ENCODE data around the gene CD109. TPM values are rescaled to one million over a fixed set of nuclear protein-coding genes. Genes with fewer than 3 reads are reported as not detected.

Gene CD109
- total RNA-seq, 1 experiment from 2014 or later: 8.7 TPM

DNA sequence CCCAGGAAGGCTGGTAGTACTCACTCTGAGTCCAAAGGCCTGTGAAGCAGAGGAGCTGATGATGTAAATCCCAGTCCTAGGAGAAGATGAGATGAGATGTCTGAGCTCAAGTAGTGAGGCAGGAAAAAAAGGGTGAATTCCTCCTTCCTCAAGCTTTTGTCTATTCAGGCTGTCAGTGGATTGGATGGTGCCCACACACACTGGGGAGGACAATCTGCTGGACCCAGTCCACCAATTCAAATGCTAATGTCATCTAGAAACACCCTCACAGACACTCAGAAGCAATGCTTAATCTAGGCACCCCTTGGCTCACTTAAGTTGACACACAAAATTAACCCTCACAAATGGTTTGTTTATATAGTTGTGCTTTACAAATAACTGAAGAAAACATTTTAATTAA lies 94.6 kb downstream of the CD109 start:
- Histone ChIP-seq H3K27me3 (replicated peaks; ENCODE audit: insufficient read depth, low read depth, low read length, poor library complexity) (no peaks in the 10 kb centered on the region), H3K36me3 (ENCODE audit: insufficient read depth, low read length, poor library complexity, severe bottlenecking) (no peaks in the 10 kb centered on the region), H3K4me1 (ENCODE audit: insufficient read depth, low read length, poor library complexity, severe bottlenecking) (peaks cover 10% of the 10 kb centered on the region), H3K27ac (ENCODE audit: low read depth, low read length, poor library complexity, severe bottlenecking) (no peak overlapping the region), H3K4me3 (ENCODE audit: low read depth, low read length, poor library complexity, severe bottlenecking) (no peak overlapping the region), H3K9me3 (ENCODE audit: low read depth, low read length, poor library complexity, severe bottlenecking) (no peaks in the 10 kb centered on the region)
- BruUV-seq (replicated peaks): no TSS peak
- CTCF ChIA-PET: no interaction called here
- intact Hi-C loops (cut with micrococcal nuclease; ENCODE audit: unreplicated experiment): no loop called here
- POLR2A ChIA-PET (ENCODE audit: low non-redundant PET): no interaction called here
- DNase-seq (ENCODE audit: low spot score): no peak
- no peak for TF ChIP-seq EZH2 (IDR thresholded peaks at IDR 0.05; ENCODE audit: borderline replicate concordance, low read depth, low read length, poor library complexity, severe bottlenecking)

DNA sequence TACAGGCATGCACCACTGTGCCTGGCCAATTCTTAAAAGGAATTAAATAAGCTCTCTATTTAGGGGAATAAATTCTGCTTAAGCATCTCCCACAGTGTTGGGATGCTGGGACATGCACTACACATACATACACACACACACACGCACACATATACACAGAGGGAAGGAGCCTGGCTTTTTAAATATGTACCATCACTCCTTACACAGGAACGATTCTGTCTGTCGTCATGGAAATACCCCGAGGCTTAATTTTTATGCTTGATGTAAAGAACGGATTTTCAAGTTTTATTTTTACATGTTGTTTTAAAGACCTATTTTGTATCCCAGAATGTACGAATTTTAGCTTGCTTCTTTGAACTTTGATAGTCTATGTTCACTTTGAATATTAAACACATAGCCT lies 95.3 kb downstream of the CD109 start:
- BruUV-seq (replicated peaks): no TSS peak
- Histone ChIP-seq H3K36me3 (ENCODE audit: insufficient read depth, low read length, poor library complexity, severe bottlenecking) (no peaks in the 10 kb centered on the region), H3K27ac (ENCODE audit: low read depth, low read length, poor library complexity, severe bottlenecking) (no peak overlapping the region), H3K9me3 (ENCODE audit: low read depth, low read length, poor library complexity, severe bottlenecking) (no peaks in the 10 kb centered on the region), H3K27me3 (replicated peaks; ENCODE audit: insufficient read depth, low read depth, low read length, poor library complexity) (no peaks in the 10 kb centered on the region), H3K4me3 (ENCODE audit: low read depth, low read length, poor library complexity, severe bottlenecking) (no peak overlapping the region), H3K4me1 (ENCODE audit: insufficient read depth, low read length, poor library complexity, severe bottlenecking) (peaks cover 10% of the 10 kb centered on the region)
- TF ChIP-seq, protein P1, sequence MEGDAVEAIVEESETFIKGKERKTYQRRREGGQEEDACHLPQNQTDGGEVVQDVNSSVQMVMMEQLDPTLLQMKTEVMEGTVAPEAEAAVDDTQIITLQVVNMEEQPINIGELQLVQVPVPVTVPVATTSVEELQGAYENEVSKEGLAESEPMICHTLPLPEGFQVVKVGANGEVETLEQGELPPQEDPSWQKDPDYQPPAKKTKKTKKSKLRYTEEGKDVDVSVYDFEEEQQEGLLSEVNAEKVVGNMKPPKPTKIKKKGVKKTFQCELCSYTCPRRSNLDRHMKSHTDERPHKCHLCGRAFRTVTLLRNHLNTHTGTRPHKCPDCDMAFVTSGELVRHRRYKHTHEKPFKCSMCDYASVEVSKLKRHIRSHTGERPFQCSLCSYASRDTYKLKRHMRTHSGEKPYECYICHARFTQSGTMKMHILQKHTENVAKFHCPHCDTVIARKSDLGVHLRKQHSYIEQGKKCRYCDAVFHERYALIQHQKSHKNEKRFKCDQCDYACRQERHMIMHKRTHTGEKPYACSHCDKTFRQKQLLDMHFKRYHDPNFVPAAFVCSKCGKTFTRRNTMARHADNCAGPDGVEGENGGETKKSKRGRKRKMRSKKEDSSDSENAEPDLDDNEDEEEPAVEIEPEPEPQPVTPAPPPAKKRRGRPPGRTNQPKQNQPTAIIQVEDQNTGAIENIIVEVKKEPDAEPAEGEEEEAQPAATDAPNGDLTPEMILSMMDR (conservative IDR thresholded peaks at IDR 0.05; ENCODE audit: low read depth, low read length): no peak
- no peak for TF ChIP-seq EZH2 (IDR thresholded peaks at IDR 0.05; ENCODE audit: borderline replicate concordance, low read depth, low read length, poor library complexity, severe bottlenecking)
- no peak for DNase-seq (ENCODE audit: low spot score)
- intact Hi-C loops (cut with micrococcal nuclease; ENCODE audit: unreplicated experiment): no loop called here
- ChIA-PET CTCF (no interaction called here), POLR2A (ENCODE audit: low non-redundant PET) (no interaction called here)

DNA sequence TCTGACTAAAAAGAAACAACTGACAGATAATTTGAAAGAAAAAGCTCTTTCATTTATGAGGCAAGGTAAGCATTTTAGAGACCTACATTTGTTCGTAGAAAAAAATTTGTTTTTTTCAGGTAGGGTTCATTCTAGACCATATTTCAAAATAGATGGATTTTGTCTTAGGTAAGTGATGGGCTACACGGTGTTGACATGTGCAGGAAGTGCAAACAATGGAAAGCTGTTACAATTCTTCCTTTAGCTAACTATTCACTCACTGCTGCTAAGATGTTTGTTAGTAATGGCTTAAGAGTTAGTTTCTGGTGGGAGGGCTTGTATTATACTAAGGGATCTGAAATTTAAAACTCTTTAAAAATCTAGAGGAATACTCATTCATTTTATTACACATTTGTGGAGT lies 96.7 kb downstream of the CD109 start:
- no peak overlapping the region for H3K27ac ChIP-seq (ENCODE audit: low read depth, low read length, poor library complexity, severe bottlenecking)
- peaks cover 2% of the 10 kb centered on the region for H3K4me1 ChIP-seq (ENCODE audit: insufficient read depth, low read length, poor library complexity, severe bottlenecking)
- no peaks in the 10 kb centered on the region for H3K9me3 ChIP-seq (ENCODE audit: low read depth, low read length, poor library complexity, severe bottlenecking)
- H3K27me3 ChIP-seq (replicated peaks; ENCODE audit: insufficient read depth, low read depth, low read length, poor library complexity): no peaks in the 10 kb centered on the region
- DNase-seq (ENCODE audit: low spot score): no peak
- BruUV-seq (replicated peaks): no TSS peak
- intact Hi-C loops (cut with micrococcal nuclease; ENCODE audit: unreplicated experiment): no loop called here
- CTCF ChIA-PET: no interaction called here
- no peak overlapping the region for H3K4me3 ChIP-seq (ENCODE audit: low read depth, low read length, poor library complexity, severe bottlenecking)
- no peaks in the 10 kb centered on the region for H3K36me3 ChIP-seq (ENCODE audit: insufficient read depth, low read length, poor library complexity, severe bottlenecking)
- POLR2A ChIA-PET (ENCODE audit: low non-redundant PET): no interaction called here
- no peak for TF ChIP-seq EZH2 (IDR thresholded peaks at IDR 0.05; ENCODE audit: borderline replicate concordance, low read depth, low read length, poor library complexity, severe bottlenecking)
- TF ChIP-seq, protein P1 (conservative IDR thresholded peaks at IDR 0.05; ENCODE audit: low read depth, low read length): no peak

DNA sequence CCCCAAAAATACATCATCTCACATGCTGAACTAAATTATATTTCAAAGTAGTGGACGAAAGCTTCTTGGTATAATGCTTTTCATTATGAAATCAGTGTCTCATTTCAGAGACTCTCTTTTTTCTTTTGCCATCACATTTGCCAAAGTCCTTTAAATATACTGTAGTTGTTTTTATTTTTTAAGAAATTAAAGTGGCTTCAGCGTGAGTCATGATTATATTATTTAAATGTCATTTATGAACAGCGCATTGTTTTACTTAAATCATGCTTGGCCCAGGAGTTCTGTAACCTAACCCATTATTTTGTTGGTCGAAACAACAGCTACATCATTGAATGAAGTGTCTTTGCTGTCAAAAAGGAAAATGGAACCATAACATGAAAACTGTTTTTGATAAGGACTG lies 100.9 kb downstream of the CD109 start:
- Histone ChIP-seq H3K9me3 (ENCODE audit: low read depth, low read length, poor library complexity, severe bottlenecking) (no peaks in the 10 kb centered on the region), H3K27ac (ENCODE audit: low read depth, low read length, poor library complexity, severe bottlenecking) (no peak overlapping the region), H3K27me3 (replicated peaks; ENCODE audit: insufficient read depth, low read depth, low read length, poor library complexity) (no peaks in the 10 kb centered on the region), H3K36me3 (ENCODE audit: insufficient read depth, low read length, poor library complexity, severe bottlenecking) (no peaks in the 10 kb centered on the region), H3K4me3 (ENCODE audit: low read depth, low read length, poor library complexity, severe bottlenecking) (no peak overlapping the region), H3K4me1 (ENCODE audit: insufficient read depth, low read length, poor library complexity, severe bottlenecking) (no peaks in the 10 kb centered on the region)
- intact Hi-C loops (cut with micrococcal nuclease; ENCODE audit: unreplicated experiment): no loop called here
- POLR2A ChIA-PET (ENCODE audit: low non-redundant PET): no interaction called here
- CTCF ChIA-PET: no interaction called here
- no peak for DNase-seq (ENCODE audit: low spot score)
- TF ChIP-seq, protein P1 (conservative IDR thresholded peaks at IDR 0.05; ENCODE audit: low read depth, low read length): no peak
- no peak for TF ChIP-seq EZH2 (IDR thresholded peaks at IDR 0.05; ENCODE audit: borderline replicate concordance, low read depth, low read length, poor library complexity, severe bottlenecking)
- BruUV-seq (replicated peaks): no TSS peak

All from A673 (cell line).